Measurements from ENCODE around the gene VPS26C. TPM values are rescaled to one million over a fixed set of nuclear protein-coding genes. Genes with fewer than 3 reads are reported as not detected.
A peak's percentile ranks its signal among the peaks of the same experiment; 100 is the strongest.

Gene VPS26C
- total and polyA plus RNA-seq, 2 of the 13 experiments (the other 11 are each of a cell fraction or from before 2014, with no cell fraction given) = 30.3 to 39.7 TPM

- in situ Hi-C loops (cut with HindIII; ENCODE audit: extremely low pct_ligation_motif_present, low pct_unique_long_range_greater_than_20kb) = loop anchor here (5.0 kb wide), 1 partner anchor 102 kb away; the partner anchor contains the start of gene DYRK1A
- POLR2A ChIA-PET = no interaction called here
- Histone ChIP-seq H3K9ac (ENCODE audit: insufficient read depth, low read depth, low read length) (no peak overlapping the region), H3K4me2 (ENCODE audit: low read depth, low read length) (peak overlapping the region; percentile 14; the same call in 1 of the 2 replicates), H3K4me3 (replicated peaks in 1 of 3; ENCODE audit: insufficient read depth in 1 of 3, low read depth in 2 of 3, low read length in 3 of 3) (no peak overlapping the region), H3K79me2 (ENCODE audit: insufficient read depth, low read length) (peaks cover 59% of the 10 kb centered on the region), H3K27ac (ENCODE audit: extremely low read length, insufficient read depth, low read length) (no peak overlapping the region), H3K36me3 (replicated peaks in 1 of 2; ENCODE audit: control insufficient read depth in 1 of 2, insufficient read depth in 2 of 2, low read length in 2 of 2) (no peaks in the 10 kb centered on the region; a peak in 1 of 5 replicates), H2AFZ (ENCODE audit: low read length) (no peak overlapping the region), H3K4me1 (ENCODE audit: insufficient read depth, low read length) (peaks cover 42% of the 10 kb centered on the region), H4K20me1 (ENCODE audit: insufficient read depth, low read length) (no peaks in the 10 kb centered on the region), H3K27me3 (ENCODE audit: control insufficient read depth in 1 of 2, insufficient read depth in 2 of 2, low read length in 2 of 2) (no peaks in the 10 kb centered on the region), H3K9me3 (ENCODE audit: low read length) (no peaks in the 10 kb centered on the region)
- no peak for FAIRE-seq
- CTCF ChIA-PET (ENCODE audit: low intra/inter-chr PET ratio, low total read pairs) = no interaction called here
- BruUV-seq (replicated peaks) = no TSS peak
- no peak for DNase-seq (ENCODE audit: low spot score)
- no peak for ATAC-seq
- intact Hi-C loops (cut with micrococcal nuclease; ENCODE audit: unreplicated experiment) = no loop called here
- TF ChIP-seq ATF3 (CRISPR knock-in tag; IDR thresholded peaks at IDR 0.05) = no peak
- TF ChIP-seq ZNF12 (CRISPR knock-in tag; IDR thresholded peaks at IDR 0.05) = peak; percentile 97
- WGBS (ENCODE audit: low lambda C conversion rate) = 79% methylated on average over 4 of the region's 4 CpGs
Observed at GRCh38 chr21:37264808-37265207, 2.3 kb downstream of the VPS26C start.

- ATAC-seq (no peak), FAIRE-seq (no peak), DNase-seq (ENCODE audit: low spot score) (no peak)
- H3K79me2 ChIP-seq (ENCODE audit: insufficient read depth, low read length) = peaks cover 67% of the 10 kb centered on the region
- no peak overlapping the region for H3K9ac ChIP-seq (ENCODE audit: insufficient read depth, low read depth, low read length)
- no TSS peak for BruUV-seq (replicated peaks)
- no peaks in the 10 kb centered on the region; a peak in 1 of 5 replicates for H3K36me3 ChIP-seq (replicated peaks in 1 of 2; ENCODE audit: control insufficient read depth in 1 of 2, insufficient read depth in 2 of 2, low read length in 2 of 2)
- POLR2A ChIA-PET = no interaction called here
- in situ Hi-C loops (cut with HindIII; ENCODE audit: extremely low pct_ligation_motif_present, low pct_unique_long_range_greater_than_20kb) = no loop called here
- peaks cover 50% of the 10 kb centered on the region for H3K4me1 ChIP-seq (ENCODE audit: insufficient read depth, low read length)
- no peak overlapping the region for H3K4me2 ChIP-seq (ENCODE audit: low read depth, low read length)
- intact Hi-C loops (cut with micrococcal nuclease; ENCODE audit: unreplicated experiment) = no loop called here
- H3K4me3 ChIP-seq (replicated peaks in 1 of 3; ENCODE audit: insufficient read depth in 1 of 3, low read depth in 2 of 3, low read length in 3 of 3) = no peak overlapping the region
- CTCF ChIA-PET (ENCODE audit: low intra/inter-chr PET ratio, low total read pairs) = no interaction called here
- no peaks in the 10 kb centered on the region for H3K9me3 ChIP-seq (ENCODE audit: low read length)
- no peak for TF ChIP-seq ATF3 (CRISPR knock-in tag; IDR thresholded peaks at IDR 0.05)
- WGBS (ENCODE audit: low lambda C conversion rate) = 95% methylated on average over 4 of the region's 6 CpGs
- no peak overlapping the region for H3K27ac ChIP-seq (ENCODE audit: extremely low read length, insufficient read depth, low read length)
- H4K20me1 ChIP-seq (ENCODE audit: insufficient read depth, low read length) = no peaks in the 10 kb centered on the region
- H3K27me3 ChIP-seq (ENCODE audit: control insufficient read depth in 1 of 2, insufficient read depth in 2 of 2, low read length in 2 of 2) = no peaks in the 10 kb centered on the region
- H2AFZ ChIP-seq (ENCODE audit: low read length) = no peak overlapping the region
Observed at GRCh38 chr21:37263827-37264600, 3.1 kb downstream of the VPS26C start.

All from HepG2 (cell line).